Measurements from ENCODE around the gene SEMA5A.

DNA sequence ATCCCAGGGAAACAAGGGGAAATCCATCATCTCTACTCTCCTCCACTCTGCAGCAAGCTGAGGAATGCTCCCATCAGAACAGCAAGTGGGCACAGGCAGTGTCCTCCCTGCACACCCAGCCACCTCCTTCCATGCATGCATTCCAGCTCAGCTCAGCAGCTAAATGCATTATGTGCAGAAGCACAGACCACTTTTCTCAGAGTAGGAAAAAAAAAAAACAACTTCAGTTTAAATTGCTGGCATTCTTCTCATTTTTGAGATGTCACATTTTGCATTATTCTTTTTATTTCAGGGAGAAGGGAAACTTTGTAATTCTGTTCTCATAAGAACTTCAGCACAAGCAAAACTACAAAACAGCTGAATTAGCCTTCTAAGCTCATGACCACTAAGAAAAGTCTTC is 312.2 kb downstream of the SEMA5A start:
- TF ChIP-seq, protein P1, sequence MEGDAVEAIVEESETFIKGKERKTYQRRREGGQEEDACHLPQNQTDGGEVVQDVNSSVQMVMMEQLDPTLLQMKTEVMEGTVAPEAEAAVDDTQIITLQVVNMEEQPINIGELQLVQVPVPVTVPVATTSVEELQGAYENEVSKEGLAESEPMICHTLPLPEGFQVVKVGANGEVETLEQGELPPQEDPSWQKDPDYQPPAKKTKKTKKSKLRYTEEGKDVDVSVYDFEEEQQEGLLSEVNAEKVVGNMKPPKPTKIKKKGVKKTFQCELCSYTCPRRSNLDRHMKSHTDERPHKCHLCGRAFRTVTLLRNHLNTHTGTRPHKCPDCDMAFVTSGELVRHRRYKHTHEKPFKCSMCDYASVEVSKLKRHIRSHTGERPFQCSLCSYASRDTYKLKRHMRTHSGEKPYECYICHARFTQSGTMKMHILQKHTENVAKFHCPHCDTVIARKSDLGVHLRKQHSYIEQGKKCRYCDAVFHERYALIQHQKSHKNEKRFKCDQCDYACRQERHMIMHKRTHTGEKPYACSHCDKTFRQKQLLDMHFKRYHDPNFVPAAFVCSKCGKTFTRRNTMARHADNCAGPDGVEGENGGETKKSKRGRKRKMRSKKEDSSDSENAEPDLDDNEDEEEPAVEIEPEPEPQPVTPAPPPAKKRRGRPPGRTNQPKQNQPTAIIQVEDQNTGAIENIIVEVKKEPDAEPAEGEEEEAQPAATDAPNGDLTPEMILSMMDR (IDR thresholded peaks at IDR 0.05) = no peak
- no peak for TF ChIP-seq EZH2 (IDR thresholded peaks at IDR 0.05; ENCODE audit: borderline replicate concordance, insufficient read depth, low read depth, low read length, poor library complexity, severe bottlenecking)

Data from B cell (primary cell).